DND-41 (cell line): Measurements from ENCODE around the gene UBE2H.

Experiments used
- EZH2 ChIP-seq: IDR thresholded peaks from 3 replicates; pipeline ENCODE4 v1.6.1; 2012; ENCODE audit warnings: borderline replicate concordance, low read depth, mild to moderate bottlenecking, moderate library complexity, low read length, inconsistent platforms; ENCODE audit not compliant: severe bottlenecking
- TF ChIP-seq, protein P1 (sequence below): IDR thresholded peaks from 2 replicates; pipeline ENCODE4 v1.5.1; 2012; ENCODE audit warnings: borderline replicate concordance, low read length, moderate library complexity, mild to moderate bottlenecking; ENCODE audit not compliant: poor library complexity, severe bottlenecking; ENCODE audit errors: extremely low read depth

GRCh38 chr7:129902788-129903422, 49.9 kb downstream of the UBE2H start:
- TF ChIP-seq, protein P1, sequence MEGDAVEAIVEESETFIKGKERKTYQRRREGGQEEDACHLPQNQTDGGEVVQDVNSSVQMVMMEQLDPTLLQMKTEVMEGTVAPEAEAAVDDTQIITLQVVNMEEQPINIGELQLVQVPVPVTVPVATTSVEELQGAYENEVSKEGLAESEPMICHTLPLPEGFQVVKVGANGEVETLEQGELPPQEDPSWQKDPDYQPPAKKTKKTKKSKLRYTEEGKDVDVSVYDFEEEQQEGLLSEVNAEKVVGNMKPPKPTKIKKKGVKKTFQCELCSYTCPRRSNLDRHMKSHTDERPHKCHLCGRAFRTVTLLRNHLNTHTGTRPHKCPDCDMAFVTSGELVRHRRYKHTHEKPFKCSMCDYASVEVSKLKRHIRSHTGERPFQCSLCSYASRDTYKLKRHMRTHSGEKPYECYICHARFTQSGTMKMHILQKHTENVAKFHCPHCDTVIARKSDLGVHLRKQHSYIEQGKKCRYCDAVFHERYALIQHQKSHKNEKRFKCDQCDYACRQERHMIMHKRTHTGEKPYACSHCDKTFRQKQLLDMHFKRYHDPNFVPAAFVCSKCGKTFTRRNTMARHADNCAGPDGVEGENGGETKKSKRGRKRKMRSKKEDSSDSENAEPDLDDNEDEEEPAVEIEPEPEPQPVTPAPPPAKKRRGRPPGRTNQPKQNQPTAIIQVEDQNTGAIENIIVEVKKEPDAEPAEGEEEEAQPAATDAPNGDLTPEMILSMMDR, result no peak
- no peak for TF ChIP-seq EZH2
